GM12865 (cell line): Measurements from ENCODE around the gene NOXO1.

ENCODE experiments used
- DNase-seq: peaks from one replicate; pipeline ENCODE4 v3.0.0; 2010; ENCODE audit warnings: low read depth
- H3K4me3 ChIP-seq: 2 replicates; pipeline ENCODE4 v1.5.1; 2011; ENCODE audit warnings: mild to moderate bottlenecking, low read depth, low read length, control low read depth
- TF ChIP-seq, protein P1 (sequence below): IDR thresholded peaks from 2 replicates; pipeline ENCODE4 v1.5.1; 2011; ENCODE audit warnings: low read length, control low read depth, low read depth, inconsistent platforms; ENCODE audit not compliant: insufficient read depth; ENCODE audit errors: missing control alignments

The NOXO1 gene

DNA sequence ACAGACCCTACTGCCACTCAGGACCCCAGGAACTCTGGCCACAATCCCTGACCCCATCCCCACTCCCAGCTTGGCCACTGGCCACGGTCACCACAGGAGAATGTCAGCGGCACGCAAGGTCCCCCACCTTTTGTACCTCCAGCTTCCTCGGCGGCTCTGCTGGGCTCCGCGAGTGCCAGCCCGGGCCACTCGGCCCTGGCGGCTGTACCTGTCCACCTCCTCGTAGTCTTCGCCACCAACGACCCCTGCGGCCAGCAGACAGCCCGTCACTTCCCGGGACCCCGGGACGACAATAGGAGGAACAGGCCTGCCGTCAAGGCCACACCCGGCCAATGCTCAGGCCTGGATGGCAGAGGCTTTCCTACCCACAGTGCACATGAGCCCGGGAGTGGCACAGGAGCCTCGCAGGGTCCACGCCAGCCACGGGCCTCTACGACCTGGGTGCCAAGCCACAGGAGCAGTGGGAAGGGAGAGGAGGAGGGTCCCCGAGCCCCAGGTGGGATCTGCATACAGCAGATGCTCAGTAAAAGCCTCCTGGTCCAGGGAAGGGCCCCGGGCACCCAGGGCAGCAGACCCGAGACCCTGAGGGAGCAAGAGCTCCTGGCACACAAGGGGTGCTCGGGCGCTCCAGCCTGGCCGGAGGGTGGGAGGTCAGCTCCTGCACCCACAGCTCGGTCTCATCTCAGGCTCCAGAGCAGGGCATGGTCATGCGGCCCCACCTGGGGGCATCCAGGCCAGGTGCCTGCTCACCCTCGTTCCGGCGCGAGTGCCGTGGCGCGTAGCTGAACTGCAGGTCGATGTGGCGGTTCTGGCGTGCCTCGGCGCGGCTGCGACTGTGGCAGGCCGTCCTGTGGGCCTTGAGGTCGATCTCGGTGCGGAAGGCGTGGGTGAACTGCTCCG is 20.4 kb upstream of the NOXO1 start:
- no peak for DNase-seq
- TF ChIP-seq, protein P1, sequence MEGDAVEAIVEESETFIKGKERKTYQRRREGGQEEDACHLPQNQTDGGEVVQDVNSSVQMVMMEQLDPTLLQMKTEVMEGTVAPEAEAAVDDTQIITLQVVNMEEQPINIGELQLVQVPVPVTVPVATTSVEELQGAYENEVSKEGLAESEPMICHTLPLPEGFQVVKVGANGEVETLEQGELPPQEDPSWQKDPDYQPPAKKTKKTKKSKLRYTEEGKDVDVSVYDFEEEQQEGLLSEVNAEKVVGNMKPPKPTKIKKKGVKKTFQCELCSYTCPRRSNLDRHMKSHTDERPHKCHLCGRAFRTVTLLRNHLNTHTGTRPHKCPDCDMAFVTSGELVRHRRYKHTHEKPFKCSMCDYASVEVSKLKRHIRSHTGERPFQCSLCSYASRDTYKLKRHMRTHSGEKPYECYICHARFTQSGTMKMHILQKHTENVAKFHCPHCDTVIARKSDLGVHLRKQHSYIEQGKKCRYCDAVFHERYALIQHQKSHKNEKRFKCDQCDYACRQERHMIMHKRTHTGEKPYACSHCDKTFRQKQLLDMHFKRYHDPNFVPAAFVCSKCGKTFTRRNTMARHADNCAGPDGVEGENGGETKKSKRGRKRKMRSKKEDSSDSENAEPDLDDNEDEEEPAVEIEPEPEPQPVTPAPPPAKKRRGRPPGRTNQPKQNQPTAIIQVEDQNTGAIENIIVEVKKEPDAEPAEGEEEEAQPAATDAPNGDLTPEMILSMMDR = no peak
- no peak overlapping the region for H3K4me3 ChIP-seq

DNA sequence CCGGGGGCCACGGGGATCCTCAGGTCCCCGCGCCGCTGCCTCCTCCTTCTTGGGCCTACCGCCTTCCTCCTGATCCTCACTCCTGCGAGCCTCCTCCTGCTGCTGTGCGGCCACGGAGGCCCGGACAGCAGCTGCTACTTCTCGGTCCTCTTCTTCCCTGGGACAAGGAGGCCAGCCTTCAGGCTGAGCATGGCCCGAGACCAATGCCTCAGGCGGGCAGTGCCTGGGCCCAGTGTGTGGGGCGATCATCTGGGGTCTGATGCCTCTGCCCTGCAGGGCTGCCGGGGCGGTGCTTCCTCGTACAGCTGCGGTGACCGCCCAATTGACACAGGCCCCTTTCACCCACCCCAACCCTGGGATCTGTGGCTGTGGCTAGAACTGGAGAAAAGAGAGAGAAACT is 19.8 kb upstream of the NOXO1 start:
- no peak for DNase-seq
- TF ChIP-seq, protein P1 = no peak
- no peak overlapping the region for H3K4me3 ChIP-seq

DNA sequence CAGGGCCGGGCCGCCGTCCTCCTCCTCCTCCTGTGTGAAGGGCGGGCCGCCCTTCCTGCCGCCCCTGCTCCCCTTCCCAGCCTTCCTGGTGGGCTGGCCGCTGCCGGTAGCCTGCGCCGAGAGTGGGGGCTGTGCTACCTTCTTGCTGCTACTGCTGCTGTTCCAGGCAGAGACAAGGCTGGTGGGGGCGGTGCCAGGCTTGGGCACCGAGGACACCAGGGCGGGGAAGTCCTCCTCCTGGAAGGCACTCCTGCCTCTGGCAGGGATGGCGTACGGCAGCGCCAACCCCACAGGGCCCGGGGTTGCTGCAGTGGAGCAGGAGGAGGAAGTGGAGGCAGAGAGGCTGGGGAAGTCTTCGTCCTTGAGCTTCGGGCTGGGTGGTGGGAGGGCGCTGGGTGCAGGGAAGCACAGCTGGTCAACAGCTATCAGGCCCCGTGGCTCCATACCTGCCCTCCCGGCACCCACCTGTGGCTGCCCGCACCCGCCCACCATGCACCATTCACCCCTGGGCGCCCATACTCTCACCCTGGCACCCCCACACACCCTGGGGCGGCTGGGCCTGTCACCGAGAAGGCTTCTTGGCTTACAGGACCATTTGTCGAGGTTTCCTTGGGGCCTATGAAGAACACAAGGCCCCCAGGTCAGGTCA is 18.7 kb upstream of the NOXO1 start:
- no peak overlapping the region for H3K4me3 ChIP-seq
- no peak for DNase-seq
- TF ChIP-seq, protein P1 = no peak

DNA sequence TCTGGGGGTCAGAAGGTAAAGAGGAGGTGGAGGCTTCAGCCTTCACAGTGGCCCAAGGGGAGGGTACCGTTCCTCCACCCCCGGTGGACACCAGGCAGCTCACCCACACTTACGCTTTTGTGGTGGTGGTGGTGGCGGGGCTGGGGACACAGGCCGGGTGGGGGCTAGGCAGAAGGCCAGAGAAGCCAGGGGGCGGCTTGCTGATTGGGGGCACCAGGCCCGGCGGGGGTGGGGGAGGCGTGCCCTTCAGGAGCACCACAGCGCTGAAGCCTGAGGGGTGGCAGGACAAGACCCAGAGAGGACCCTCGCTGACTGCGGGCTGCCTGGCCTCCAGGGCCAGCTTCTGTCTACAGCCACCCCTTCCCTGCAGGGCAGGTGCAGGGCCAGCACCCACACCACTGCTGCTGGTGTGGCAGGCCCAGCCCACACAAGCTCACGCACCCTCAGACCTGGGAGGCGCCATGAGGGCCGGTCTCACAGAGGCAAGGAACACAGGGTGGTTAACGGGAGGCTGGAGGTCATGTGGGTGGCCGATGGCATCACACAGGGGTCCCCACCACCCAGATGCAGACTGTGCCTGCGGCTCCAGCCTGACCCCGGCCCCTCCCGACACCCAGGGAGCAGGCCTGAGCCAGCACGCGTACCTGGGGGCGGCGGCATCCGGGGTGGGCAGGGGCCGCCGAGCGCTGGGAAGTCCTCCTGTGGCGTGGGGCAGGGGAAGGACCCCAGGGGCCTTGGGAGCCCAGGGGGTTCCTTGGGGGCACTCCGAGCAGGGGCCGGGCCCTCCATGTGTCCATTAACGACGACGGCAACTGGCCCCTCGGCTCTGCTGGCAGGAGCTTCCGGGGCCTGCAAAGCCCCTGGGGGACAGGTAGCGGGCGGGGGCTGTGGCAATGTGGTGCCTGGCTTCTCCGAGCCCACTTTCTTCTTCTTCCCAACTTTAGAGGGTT is 17.9 kb upstream of the NOXO1 start:
- DNase-seq = no peak
- no peak overlapping the region for H3K4me3 ChIP-seq
- TF ChIP-seq, protein P1 = no peak

DNA sequence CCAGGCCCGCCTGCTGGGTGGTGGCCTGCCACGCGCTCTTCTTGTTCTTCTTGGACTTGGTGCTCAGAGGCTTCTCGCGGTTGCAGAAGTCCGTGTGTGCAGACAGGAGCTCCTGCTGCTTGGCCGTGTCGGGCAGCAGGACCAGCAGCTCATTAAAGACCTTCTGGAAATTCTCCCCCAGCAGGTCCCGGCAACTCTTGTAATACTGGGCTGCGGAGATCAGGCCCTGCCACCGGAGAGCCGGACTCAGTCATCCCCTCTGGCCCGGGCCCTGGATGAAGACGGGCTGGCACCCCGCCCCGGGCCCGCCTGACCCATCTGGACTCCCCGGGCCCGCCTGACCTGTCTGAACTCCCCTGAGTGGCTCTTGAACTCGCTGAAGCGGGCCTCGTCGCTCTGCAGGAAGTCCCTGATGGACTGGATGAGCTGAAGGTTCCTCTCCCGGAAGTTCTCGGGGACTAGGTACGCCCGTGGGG is 17.1 kb upstream of the NOXO1 start:
- no peak for DNase-seq
- no peak overlapping the region for H3K4me3 ChIP-seq
- TF ChIP-seq, protein P1 = no peak
